Non-pigmented ciliary epithelial cell (primary cell): ENCODE data around the gene SPINK7.

Source experiments
- DNase-seq: peaks from one replicate; pipeline ENCODE4 v3.0.0-alpha.2; 2010; ENCODE audit warnings: low read depth

SPINK7 gene

DNA sequence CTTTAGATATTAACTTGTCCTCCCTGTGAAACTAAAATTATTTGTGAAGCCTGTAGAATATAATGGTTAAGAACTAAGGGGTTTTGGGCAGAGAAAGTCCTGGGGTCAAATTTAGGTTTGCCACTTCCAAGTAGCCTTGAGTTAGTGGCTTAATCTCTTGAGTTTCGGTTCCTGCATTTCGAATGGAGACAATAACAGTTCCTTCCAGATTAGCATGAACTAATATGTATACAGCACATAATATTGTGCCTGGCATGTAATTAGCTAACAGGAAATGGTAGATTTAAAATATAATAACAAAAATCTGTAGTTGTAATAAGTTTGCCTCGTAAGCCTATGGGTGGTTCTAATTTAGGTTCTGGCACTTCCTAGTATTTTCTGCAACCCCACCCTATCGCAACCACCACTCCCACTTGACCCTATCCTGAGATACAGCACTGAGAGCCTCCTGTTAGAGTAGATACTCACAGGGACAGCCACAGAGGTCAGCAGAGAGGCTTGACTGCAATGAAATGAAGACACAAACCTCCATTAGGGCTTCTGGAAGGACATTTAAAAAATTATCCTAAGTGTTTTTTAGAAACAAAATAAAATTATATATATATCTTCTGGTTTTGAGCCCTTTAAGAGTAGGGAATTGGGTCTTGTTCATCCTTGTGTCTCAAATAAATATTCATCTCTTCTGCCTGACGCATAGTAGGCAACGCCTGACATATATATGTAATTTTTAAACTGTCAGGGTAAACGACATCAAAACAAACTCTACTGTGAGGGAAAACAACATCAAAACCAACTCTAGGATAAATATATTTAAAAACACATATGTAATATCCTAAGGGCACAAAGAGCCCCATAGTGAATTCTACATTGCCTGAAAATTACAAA lies 31.6 kb downstream of the SPINK7 start:
- DNase-seq, result no peak

- no peak for DNase-seq
Measured at GRCh38 chr5:148347706-148348105, 35.5 kb downstream of the SPINK7 start.

GRCh38 chr5:148352696-148353095 lies 40.5 kb downstream of the SPINK7 start:
- DNase-seq, result no peak

DNA sequence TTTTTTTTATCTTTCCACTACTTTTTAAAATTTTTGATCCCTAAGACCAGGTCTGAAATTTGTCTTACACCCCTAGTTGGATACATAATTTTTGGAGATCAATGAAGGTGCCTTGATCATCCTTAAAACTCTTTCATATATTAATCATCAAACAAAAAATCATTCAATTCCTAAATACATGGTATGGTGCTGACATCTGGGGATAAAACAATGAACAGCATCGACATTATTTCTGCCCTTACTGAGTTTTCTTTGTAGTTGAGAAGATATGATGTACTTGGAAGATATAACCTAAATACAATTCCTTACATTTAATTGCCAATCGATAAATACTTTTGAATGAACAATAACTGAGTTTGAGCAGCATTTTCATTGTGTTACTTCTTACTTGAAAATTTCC lies 41.4 kb downstream of the SPINK7 start:
- no peak for DNase-seq

GRCh38 chr5:148364343-148364742 lies 52.1 kb downstream of the SPINK7 start:
- no peak for DNase-seq
